Measurements from ENCODE around the gene SLC35F3. TPM values are rescaled to one million over a fixed set of nuclear protein-coding genes. Genes with fewer than 3 reads are reported as not detected.

Gene SLC35F3
- total RNA-seq, 6 experiments from 2014 or later, result not detected

GRCh38 chr1:233988963-233989696, 84.7 kb downstream of the SLC35F3 start:
- TF ChIP-seq CTCF (IDR thresholded peaks at IDR 0.05), result no peak
- no peak for TF ChIP-seq POLR2A (IDR thresholded peaks at IDR 0.05)
- ATAC-seq (no peak), DNase-seq (no peak)
- Histone ChIP-seq H3K4me3 (no peak overlapping the region), H3K27ac (no peak overlapping the region), H3K27me3 (no peaks in the 10 kb centered on the region), H3K36me3 (no peaks in the 10 kb centered on the region), H3K9me3 (no peaks in the 10 kb centered on the region), H3K4me1 (no peaks in the 10 kb centered on the region)
- 34% methylated on average over 2 of the region's 2 CpGs for WGBS (ENCODE audit: insufficient coverage, low coverage, low lambda C conversion rate, missing lambda C conversion rate)
- intact Hi-C loops (cut with DNase I), result no loop called here

DNA sequence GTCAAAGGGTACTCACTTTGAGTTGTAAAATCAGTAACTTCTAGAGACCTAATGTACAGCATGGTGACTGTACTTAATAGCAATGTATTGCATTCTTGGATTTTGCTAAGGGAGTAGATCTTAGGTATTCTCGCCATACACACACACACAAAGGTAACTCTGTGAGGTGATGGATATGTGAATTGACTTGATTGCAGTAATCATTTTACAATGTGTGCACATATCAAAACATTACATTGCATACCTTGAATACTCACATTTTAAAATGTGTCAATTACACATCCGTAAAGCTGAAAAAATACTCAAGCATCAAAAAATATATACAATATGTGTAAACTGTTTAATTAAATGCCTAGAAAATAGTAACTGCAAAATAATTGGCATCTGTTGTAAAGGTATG, 86.0 kb downstream of the SLC35F3 start:
- no peak for TF ChIP-seq POLR2A (IDR thresholded peaks at IDR 0.05)
- TF ChIP-seq CTCF (IDR thresholded peaks at IDR 0.05), result no peak
- H3K36me3 ChIP-seq, result no peaks in the 10 kb centered on the region
- H3K9me3 ChIP-seq, result no peaks in the 10 kb centered on the region
- no peak for DNase-seq
- 52% methylated on average over 2 of the region's 2 CpGs for WGBS (ENCODE audit: insufficient coverage, low coverage, low lambda C conversion rate, missing lambda C conversion rate)
- no peak overlapping the region for H3K27ac ChIP-seq
- H3K4me1 ChIP-seq, result no peaks in the 10 kb centered on the region
- no peaks in the 10 kb centered on the region for H3K27me3 ChIP-seq
- intact Hi-C loops (cut with DNase I), result no loop called here
- no peak for ATAC-seq
- H3K4me3 ChIP-seq, result no peak overlapping the region

GRCh38 chr1:233993651-233994050, 89.2 kb downstream of the SLC35F3 start:
- no peak for TF ChIP-seq POLR2A (IDR thresholded peaks at IDR 0.05)
- TF ChIP-seq CTCF (IDR thresholded peaks at IDR 0.05), result no peak
- H3K27me3 ChIP-seq, result no peaks in the 10 kb centered on the region
- ATAC-seq (no peak), DNase-seq (no peak)
- H3K9me3 ChIP-seq, result no peaks in the 10 kb centered on the region
- 42% methylated on average over 6 of the region's 6 CpGs for WGBS (ENCODE audit: insufficient coverage, low coverage, low lambda C conversion rate, missing lambda C conversion rate)
- intact Hi-C loops (cut with DNase I), result no loop called here
- no peak overlapping the region for H3K4me3 ChIP-seq
- no peak overlapping the region for H3K27ac ChIP-seq
- no peaks in the 10 kb centered on the region for H3K4me1 ChIP-seq
- no peaks in the 10 kb centered on the region for H3K36me3 ChIP-seq

- no peak for DNase-seq
- H3K27ac ChIP-seq, result no peak overlapping the region
- TF ChIP-seq CTCF (IDR thresholded peaks at IDR 0.05) (no peak), POLR2A (IDR thresholded peaks at IDR 0.05) (no peak)
- H3K9me3 ChIP-seq, result no peaks in the 10 kb centered on the region
- WGBS (ENCODE audit: insufficient coverage, low coverage, low lambda C conversion rate, missing lambda C conversion rate), result 69% methylated on average over 3 of the region's 3 CpGs
- no peak for ATAC-seq
- H3K4me3 ChIP-seq, result no peak overlapping the region
- H3K4me1 ChIP-seq, result no peaks in the 10 kb centered on the region
- no peaks in the 10 kb centered on the region for H3K36me3 ChIP-seq
- no peaks in the 10 kb centered on the region for H3K27me3 ChIP-seq
- intact Hi-C loops (cut with DNase I), result no loop called here
Measured at GRCh38 chr1:233994112-233994511, 89.6 kb downstream of the SLC35F3 start.

Data from right lobe of liver (tissue), 6 donors.